DMS 273 (cell line): ENCODE data around the gene OR10H1.
"Not testable (repeated sequence)": the region's sequence is repeated elsewhere in the genome, so short reads cannot be mapped to it uniquely, and the experiment has no call there.

Source experiments
- DNase-seq: peaks from one replicate; lab custom pipeline; 2025; ENCODE audit not compliant: unreplicated experiment; lab: John Stamatoyannopoulos, UW

Gene OR10H1

DNA sequence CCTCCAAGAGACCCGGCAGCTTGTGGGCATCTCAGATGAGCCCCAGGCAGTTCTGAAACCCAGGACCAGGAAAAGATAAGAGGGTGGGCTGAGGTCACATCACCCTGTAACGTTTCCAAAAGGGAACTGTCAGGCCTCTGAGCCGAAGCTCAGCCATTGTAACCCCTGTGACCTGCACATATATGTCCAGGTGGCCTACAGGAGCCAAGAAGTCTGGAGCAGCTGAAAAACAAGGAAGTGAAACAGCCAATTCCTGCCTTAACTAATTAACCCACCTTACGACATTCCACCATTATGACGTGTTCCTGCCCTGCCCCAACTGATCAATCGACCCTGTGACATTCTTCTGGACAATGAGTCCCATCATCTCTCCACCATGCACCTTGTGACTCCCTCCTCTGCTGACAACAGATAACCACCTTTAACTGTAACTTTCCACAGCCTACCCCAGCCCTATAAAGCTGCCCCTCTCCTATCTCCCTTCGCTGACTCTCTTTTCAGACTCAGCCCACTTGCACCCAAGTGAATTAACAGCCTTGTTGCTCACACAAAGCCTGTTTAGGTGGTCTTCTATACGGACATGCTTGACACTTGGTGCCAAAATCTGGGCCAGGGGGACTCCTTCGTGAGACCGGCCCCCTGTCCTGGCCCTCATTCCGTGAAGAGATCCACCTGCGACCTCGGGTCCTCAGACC lies 13.3 kb upstream of the OR10H1 start:
- not testable (repeated sequence) for DNase-seq

- no peak for DNase-seq
These were observed 12.7 kb upstream of the OR10H1 start for GRCh38 chr19:15828121-15828610.

DNA sequence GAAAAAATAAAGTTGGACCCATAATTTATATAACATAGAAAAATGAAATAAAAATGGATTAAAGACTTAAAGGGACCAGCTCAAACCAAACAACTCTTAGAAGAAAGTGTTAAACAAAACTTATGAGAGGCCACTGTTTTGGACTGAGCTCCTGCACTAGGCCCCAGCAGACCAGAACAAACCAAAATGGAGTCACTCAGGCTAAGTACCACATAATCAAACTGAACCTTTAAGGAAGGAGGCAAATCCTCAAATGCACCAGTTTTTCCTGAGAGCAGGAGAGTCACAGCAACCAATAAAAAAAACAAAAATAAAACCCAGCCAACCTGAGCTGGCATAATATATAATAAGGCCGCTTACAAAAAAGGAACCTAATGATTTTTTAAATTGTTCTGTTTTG lies 10.3 kb upstream of the OR10H1 start:
- DNase-seq, result no peak

- no peak for DNase-seq
These were observed 5.2 kb upstream of the OR10H1 start for GRCh38 chr19:15820646-15821045.

DNA sequence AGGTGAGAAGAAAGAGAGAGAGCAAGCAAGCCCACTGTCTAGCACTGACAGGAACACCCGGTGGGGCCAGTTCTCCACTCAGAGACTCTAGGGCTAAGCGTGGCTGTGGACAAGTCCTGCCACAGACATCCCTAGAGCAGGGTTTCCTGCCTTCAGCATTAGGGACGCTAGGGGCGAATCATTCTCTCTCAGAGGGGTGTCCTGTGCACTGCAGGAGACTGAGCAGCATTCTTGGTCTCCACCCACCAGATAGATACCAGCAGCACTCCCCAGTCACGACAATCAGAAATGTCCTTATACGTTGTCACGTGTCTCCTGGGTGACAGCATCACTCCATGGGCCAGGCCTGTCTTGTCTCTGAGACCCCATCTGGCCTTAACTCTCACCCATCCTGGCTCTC lies 1.5 kb downstream of the OR10H1 start:
- no peak for DNase-seq

DNA sequence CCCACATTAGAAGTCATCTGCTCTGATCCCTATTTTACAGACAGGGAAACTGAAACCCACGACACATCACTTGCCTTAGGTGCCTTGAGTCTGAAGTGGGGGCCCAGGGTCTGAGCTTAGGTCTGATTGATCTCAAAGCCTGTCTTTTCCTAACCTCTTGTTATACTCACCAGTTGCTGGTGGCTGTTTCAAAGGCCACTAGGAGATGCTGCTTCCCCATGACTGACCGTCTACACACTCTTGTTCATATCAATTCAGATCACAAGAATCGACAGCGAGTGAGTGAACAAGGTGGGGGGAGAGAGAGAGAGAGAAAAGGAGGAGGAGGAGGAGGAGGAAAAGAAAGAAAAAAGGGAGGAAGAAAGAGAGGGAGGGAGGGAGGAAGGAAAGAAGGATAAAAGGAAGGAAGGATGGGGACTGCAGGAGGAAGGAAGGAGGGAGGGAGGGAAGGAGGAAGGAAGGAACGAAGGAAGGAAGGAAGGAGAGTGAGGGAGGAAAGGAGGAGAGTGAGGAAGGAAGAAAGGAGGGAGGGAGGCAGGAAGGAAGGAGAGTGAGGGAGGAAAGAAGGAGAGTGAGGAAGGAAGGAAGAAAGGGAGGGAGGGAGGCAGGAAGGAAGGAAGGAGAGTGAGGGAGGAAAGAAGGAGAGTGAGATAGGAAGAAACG lies 3.3 kb downstream of the OR10H1 start:
- no peak for DNase-seq

DNA sequence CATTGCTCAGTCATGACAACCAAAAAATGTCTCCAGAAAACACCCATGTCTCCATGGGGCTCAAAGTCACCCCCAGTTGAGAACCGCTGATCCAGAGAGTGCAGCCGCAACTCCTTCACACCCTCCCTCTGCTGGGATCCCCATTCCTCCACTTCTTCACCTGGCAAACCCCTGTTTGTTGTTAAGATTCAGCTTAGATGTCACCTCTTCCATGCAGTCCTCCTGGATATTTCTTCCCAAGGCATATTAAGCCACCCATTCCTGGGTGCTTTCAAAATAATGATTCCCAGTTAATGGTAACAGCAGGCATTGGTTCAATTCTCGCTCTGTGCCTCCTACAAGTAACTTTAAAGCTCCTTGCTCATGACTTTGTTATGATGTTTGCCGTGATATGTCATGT lies 4.0 kb downstream of the OR10H1 start:
- no peak for DNase-seq

DNA sequence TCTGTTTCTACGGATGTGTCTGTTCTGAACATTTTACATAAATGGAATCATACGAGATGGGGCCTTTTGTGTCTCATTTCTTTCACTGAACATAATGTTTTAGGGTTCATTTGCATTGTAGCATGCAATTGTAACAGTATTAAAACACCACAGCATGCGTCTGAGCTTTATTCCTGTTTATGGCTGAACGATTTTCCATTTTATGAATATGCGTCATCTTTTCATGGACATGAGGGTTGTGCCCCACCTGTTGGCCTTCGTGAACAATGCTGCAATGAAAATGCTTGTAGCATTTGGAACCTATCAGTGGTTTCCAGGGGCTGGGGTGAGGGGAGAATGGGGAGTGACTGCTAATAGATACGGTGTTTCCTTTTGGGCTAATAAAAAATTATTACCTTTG lies 5.1 kb downstream of the OR10H1 start:
- peak; percentile 6 for DNase-seq

DNA sequence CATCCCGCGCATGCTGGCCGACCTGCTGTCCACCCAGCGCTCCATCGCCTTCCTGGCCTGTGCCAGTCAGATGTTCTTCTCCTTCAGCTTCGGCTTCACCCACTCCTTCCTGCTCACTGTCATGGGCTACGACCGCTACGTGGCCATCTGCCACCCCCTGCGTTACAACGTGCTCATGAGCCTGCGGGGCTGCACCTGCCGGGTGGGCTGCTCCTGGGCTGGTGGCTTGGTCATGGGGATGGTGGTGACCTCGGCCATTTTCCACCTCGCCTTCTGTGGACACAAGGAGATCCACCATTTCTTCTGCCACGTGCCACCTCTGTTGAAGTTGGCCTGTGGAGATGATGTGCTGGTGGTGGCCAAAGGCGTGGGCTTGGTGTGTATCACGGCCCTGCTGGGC lies 21.2 kb downstream of the OR10H1 start:
- DNase-seq, result not testable (repeated sequence)

GRCh38 chr19:15790096-15790495 lies 25.4 kb downstream of the OR10H1 start:
- DNase-seq, result no peak

DNA sequence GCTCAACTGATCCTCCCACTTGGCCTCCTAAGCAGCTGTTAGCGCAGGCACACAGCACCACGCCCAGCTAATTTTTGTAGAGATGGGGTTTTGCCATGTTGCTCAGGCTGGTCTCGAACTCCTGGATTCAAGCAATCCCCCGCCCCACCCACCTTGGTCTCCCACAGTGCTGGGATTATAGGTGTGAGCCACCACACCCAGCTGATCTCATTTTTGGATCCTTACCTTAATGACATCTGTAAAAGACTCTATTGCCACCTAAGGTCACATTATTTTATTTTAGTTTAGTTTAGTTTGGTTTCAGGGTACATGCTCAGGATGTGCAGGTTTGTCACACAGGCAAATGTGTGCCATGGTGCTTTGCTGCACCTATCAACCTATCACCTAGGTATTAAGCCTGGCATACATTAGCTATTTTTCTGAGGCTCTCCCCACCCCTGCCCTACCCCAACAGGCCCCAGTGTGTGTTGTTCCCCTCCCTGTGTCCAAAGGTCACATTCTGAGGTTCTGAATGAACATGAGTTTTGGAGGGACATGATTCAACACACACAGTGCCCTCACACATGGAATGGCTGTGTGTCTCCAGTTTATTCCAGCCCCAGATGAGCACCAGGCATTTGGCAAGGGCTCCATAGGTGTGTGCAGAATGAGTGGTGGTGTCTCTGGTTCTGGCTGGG lies 26.7 kb downstream of the OR10H1 start:
- DNase-seq, result no peak

- no peak for DNase-seq
These were observed 27.8 kb downstream of the OR10H1 start, which contains the start of gene OR10H5 for GRCh38 chr19:15787611-15788155. OR10H5 (plus strand) TSS chr19:15787661; CDS start chr19:15794049, 6,388 bp downstream.

GRCh38 chr19:15782896-15783295 lies 32.6 kb downstream of the OR10H1 start:
- not testable (repeated sequence) for DNase-seq

DNA sequence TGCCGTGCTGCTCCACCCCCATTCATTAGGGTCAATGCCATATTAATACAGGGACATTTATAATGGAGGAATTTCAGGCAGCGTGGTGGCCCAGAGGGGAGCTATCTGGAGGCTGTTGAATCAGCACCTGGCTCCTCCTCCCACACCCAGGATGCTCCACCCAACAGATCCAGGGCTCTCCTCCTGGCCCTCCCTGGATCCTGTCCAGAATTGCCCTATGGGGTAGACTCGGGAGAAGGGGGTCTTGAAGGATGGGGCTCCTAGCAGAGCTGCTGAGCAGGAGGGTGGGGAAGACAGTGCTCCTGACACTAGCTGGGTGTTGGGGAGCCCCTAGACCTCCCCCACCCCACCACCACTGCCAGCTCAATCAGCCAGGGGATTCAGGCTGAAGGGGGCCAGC lies 33.3 kb downstream of the OR10H1 start:
- no peak for DNase-seq

DNA sequence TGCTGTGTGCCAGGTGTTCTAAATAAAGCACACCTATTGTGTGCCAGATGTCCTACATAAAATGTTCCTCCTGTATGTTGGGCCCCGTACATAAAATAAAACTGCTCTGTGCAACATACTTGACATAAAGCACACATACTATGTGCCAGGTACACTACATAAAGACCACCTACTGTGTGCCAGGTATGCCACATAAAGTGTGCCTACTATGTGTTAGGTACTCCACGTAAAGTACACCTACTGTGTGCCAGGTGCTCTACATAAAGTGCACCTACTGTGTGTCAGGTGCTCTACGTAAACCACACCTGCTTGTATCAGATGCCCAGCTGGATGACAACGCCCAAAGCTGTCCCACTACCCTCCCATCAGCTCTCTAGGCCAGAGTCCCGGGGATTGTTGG lies 33.8 kb downstream of the OR10H1 start:
- no peak for DNase-seq

DNA sequence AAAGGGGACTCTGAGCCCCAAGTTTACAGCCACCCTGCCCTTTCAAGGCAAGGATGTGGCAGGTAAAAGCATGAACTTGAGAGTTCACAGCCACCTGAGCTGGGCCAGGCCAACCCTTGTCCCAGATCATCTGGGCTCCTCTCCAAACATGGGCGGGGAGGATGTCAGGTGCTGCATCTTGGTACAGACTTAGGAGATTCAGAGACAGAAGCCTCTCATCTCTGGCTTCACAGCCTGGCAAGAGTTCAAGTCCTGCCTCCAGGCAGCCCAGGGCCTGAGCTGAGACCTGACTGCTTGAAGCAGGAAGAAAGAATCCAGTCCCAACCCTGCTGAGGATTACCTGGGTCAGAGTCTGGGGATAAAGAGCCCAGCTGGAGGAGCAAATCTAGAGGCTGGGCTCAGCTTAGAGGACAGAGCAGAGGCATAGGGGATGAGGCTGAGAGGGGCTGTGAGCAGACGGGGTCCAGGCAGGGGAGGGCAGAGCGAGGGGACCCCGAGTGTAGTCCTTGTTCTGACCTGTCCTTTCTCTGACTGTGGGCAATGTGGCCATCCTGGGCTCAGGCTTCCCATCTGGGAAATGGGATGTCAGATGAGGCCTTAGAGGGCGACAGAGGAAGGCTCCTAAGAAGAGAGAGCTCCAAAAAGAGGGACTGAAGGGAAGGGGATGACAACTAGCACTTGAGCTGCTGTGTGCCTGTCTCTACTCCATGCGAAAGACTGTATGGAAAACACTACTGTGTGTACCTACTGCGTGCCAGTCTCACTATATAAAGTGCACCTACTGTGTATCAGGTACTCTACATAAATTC lies 34.6 kb downstream of the OR10H1 start:
- DNase-seq, result no peak

- DNase-seq, result peak; percentile 46
These were observed 35.5 kb downstream of the OR10H1 start for GRCh38 chr19:15779756-15780476.

- no peak for DNase-seq
These were observed 38.2 kb downstream of the OR10H1 start for GRCh38 chr19:15776991-15777970.

DNA sequence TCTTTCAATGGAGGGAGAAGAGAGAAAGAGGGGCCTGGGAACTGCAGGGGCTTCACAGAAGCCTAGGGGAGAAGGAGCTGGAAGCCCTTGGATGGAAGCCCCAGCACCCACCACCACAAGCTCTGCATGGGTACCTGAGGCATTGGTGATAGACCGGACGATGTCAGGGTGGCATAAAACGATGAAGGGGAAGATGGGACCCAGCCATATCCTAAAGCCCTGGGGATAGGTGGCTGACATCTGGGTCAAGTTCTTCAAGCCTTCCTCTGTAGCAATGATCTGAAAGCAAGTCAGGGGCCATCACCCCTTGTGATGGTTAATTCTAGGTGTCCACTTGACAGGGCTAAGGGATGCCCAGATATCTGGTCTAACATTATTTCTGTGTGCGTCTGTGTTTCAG lies 39.2 kb downstream of the OR10H1 start:
- no peak for DNase-seq
